Neural progenitor cell (in vitro differentiated cells): ENCODE measurements around the gene TLDC2. TPM values are rescaled to one million over a fixed set of nuclear protein-coding genes. Genes with fewer than 3 reads are reported as not detected.

ENCODE experiments used
- DNase-seq: peaks from one replicate; pipeline ENCODE4 v3.0.0-alpha.2; 2016; ENCODE audit warnings: low spot score
- H2AFZ ChIP-seq: fragments of 200-600 bp; sonication (generic); replicated peaks from 2 replicates; pipeline ENCODE4 v1.6.1; 2016; ENCODE audit warnings: antibody characterized with exemption
- H3F3A ChIP-seq: fragments of 200-600 bp; sonication (generic); 2 replicates; pipeline ENCODE4 v1.6.1; 2016; ENCODE audit warnings: antibody characterized with exemption, low read depth
- H3K27ac ChIP-seq: fragments of 200-600 bp; sonication (generic); 2 replicates; pipeline ENCODE4 v1.5.1; 2016; ENCODE audit warnings: mild to moderate bottlenecking
- H3K27me3 ChIP-seq: fragments of 200-600 bp; sonication (generic); 2 replicates; pipeline ENCODE4 v1.6.1; 2016; ENCODE audit warnings: mild to moderate bottlenecking, moderate library complexity
- H3K36me3 ChIP-seq: fragments of 200-600 bp; sonication (generic); 2 replicates; pipeline ENCODE4 v1.5.1; 2016
- H3K4me1 ChIP-seq: fragments of 200-600 bp; sonication (generic); 2 replicates; pipeline ENCODE4 v1.6.1; 2016; ENCODE audit warnings: mixed run types
- H3K4me2 ChIP-seq: fragments of 200-600 bp; sonication (generic); 2 replicates; pipeline ENCODE4 v1.6.1; 2016
- H3K4me3 ChIP-seq: fragments of 200-600 bp; sonication (generic); 2 replicates; pipeline ENCODE4 v1.5.1; 2016
- H3K79me2 ChIP-seq: fragments of 200-600 bp; sonication (generic); 2 replicates; pipeline ENCODE4 v1.6.1; 2016; ENCODE audit warnings: low read depth
- H3K9ac ChIP-seq: fragments of 200-600 bp; sonication (generic); 2 replicates; pipeline ENCODE4 v1.6.1; 2016
- H3K9me3 ChIP-seq: fragments of 200-600 bp; sonication (generic); 2 replicates; pipeline ENCODE4 v1.5.1; 2016; ENCODE audit warnings: low read depth
- H4K20me1 ChIP-seq: fragments of 200-600 bp; sonication (generic); 2 replicates; pipeline ENCODE4 v1.6.1; 2016; ENCODE audit warnings: low read depth
- H3K27ac Mint-ChIP-seq: 3 replicates; pipeline ENCODE4 v1.8.0; 2021; ENCODE audit warnings: mixed read lengths
- H3K27me3 Mint-ChIP-seq: 2 replicates; pipeline ENCODE4 v1.8.0; 2022; ENCODE audit warnings: low read depth, mild to moderate bottlenecking, inconsistent platforms, moderate library complexity, mixed read lengths; ENCODE audit not compliant: insufficient read depth
- H3K36me3 Mint-ChIP-seq: 3 replicates; pipeline ENCODE4 v1.8.0; 2021; ENCODE audit warnings: mixed read lengths
- H3K4me1 Mint-ChIP-seq: 3 replicates; pipeline ENCODE4 v1.8.0; 2021; ENCODE audit warnings: mixed read lengths
- H3K4me3 Mint-ChIP-seq: 3 replicates; pipeline ENCODE4 v1.8.0; 2021; ENCODE audit warnings: mild to moderate bottlenecking, moderate library complexity, mixed read lengths
- H3K9me3 Mint-ChIP-seq: 3 replicates; pipeline ENCODE4 v1.8.0; 2020; ENCODE audit warnings: mixed read lengths
- EZH2 ChIP-seq: fragments of 200-600 bp; sonication (generic); IDR thresholded peaks from 2 replicates; pipeline ENCODE4 v1.6.1; 2017; ENCODE audit warnings: antibody characterized with exemption, mild to moderate bottlenecking, moderate library complexity
- EZH2phosphoT487 ChIP-seq: fragments of 200-600 bp; sonication (generic); IDR thresholded peaks from 2 replicates; pipeline ENCODE4 v1.6.1; 2017; ENCODE audit warnings: antibody characterized with exemption
- total RNA-seq: library from RNA; depleted of rRNA; stranded (reverse); fragments of >200 nt; gene quantifications from 2 replicates; pipeline ENCODE4 v1.2.3, GENCODE V29; 2015; ENCODE audit warnings: low replicate concordance
- TF ChIP-seq, protein P1 (sequence below): fragments of 200-600 bp; sonication (generic); IDR thresholded peaks from 2 replicates; pipeline ENCODE4 v1.5.1; 2017; ENCODE audit warnings: antibody characterized with exemption, mild to moderate bottlenecking

The TLDC2 gene
- total RNA-seq, 1 donor from 2014 or later: 2.4 TPM

DNA sequence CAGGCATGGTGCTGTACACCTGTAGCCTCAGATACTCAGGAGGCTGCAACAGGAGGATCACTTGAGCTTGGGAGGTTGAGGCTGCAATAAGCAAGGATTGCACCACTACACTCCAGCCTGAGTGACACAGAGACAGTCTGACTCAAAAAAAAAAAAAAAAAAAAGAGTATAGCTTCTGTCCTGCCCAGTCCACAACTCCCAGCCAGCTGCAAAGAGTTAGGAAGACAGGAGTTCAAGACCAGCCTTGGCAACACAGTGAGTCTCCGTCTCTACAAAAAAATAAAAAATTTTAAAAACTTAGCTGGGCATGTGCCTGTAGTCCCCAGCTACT, 28.3 kb upstream of the TLDC2 start:
- no peaks in the 10 kb centered on the region for H3K36me3 ChIP-seq
- H4K20me1 ChIP-seq: peaks cover 44% of the 10 kb centered on the region
- peaks cover 65% of the 10 kb centered on the region for H3K79me2 ChIP-seq
- no peaks in the 10 kb centered on the region for H3K27me3 ChIP-seq
- peak overlapping the region; percentile 36 for H3K27ac ChIP-seq
- DNase-seq: no peak
- peaks cover 28% of the 10 kb centered on the region for H3K4me1 ChIP-seq
- peaks cover 8% of the 10 kb centered on the region for H3K9me3 Mint-ChIP-seq
- H3K27ac Mint-ChIP-seq: no peak overlapping the region
- H3K4me1 Mint-ChIP-seq: peaks cover 15% of the 10 kb centered on the region
- no peak overlapping the region for H3K4me3 ChIP-seq
- no peak overlapping the region for H2AFZ ChIP-seq
- peaks cover 7% of the 10 kb centered on the region for H3K27me3 Mint-ChIP-seq
- TF ChIP-seq, protein P1, sequence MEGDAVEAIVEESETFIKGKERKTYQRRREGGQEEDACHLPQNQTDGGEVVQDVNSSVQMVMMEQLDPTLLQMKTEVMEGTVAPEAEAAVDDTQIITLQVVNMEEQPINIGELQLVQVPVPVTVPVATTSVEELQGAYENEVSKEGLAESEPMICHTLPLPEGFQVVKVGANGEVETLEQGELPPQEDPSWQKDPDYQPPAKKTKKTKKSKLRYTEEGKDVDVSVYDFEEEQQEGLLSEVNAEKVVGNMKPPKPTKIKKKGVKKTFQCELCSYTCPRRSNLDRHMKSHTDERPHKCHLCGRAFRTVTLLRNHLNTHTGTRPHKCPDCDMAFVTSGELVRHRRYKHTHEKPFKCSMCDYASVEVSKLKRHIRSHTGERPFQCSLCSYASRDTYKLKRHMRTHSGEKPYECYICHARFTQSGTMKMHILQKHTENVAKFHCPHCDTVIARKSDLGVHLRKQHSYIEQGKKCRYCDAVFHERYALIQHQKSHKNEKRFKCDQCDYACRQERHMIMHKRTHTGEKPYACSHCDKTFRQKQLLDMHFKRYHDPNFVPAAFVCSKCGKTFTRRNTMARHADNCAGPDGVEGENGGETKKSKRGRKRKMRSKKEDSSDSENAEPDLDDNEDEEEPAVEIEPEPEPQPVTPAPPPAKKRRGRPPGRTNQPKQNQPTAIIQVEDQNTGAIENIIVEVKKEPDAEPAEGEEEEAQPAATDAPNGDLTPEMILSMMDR: no peak
- TF ChIP-seq EZH2phosphoT487: no peak
- TF ChIP-seq EZH2: no peak
- no peak overlapping the region for H3K9ac ChIP-seq
- H3K9me3 ChIP-seq: no peaks in the 10 kb centered on the region
- no peak overlapping the region for H3K4me3 Mint-ChIP-seq
- H3F3A ChIP-seq: peaks cover 28% of the 10 kb centered on the region
- H3K4me2 ChIP-seq: no peak overlapping the region
- H3K36me3 Mint-ChIP-seq: peaks cover 13% of the 10 kb centered on the region

DNA sequence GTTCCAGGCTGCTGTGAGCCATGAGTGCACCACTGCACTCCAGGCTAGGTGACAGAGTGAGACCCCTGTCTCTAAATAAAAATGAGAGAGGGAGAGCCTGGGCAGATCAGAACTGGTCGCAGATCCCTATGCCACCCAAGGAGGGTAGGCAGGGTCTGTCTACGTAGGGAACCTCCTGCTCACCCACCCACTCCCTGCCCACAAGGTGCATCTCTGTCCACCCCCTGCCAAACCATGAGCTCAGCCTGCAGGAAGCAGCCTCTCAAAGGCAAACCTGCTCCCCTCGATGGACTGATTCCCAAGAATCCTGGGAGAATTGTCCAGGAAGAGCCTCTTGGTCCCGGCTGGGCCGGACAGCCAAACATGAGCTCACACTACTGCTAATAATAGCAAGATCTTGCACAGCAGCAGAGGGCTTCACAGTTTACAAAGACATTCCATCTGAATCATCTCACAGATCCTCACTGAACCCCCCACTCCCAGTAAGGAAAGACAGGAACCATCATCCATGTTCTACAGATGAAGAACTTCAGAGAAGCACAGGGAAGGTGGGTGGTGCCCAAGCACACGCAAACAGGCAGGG, 27.8 kb upstream of the TLDC2 start:
- peaks cover 45% of the 10 kb centered on the region for H4K20me1 ChIP-seq
- H3K79me2 ChIP-seq: peaks cover 69% of the 10 kb centered on the region
- Mint-ChIP-seq H3K4me1 (peaks cover 15% of the 10 kb centered on the region), H3K27ac (no peak overlapping the region), H3K9me3 (peaks cover 8% of the 10 kb centered on the region), H3K27me3 (peaks cover 7% of the 10 kb centered on the region), H3K4me3 (no peak overlapping the region), H3K36me3 (peaks cover 15% of the 10 kb centered on the region)
- no peak overlapping the region for H3K4me3 ChIP-seq
- H3K36me3 ChIP-seq: no peaks in the 10 kb centered on the region
- peaks cover 28% of the 10 kb centered on the region for H3F3A ChIP-seq
- no peak for DNase-seq
- H2AFZ ChIP-seq: no peak overlapping the region
- no peaks in the 10 kb centered on the region for H3K9me3 ChIP-seq
- no peaks in the 10 kb centered on the region for H3K27me3 ChIP-seq
- no peak overlapping the region for H3K9ac ChIP-seq
- no peak overlapping the region for H3K4me2 ChIP-seq
- H3K4me1 ChIP-seq: peaks cover 25% of the 10 kb centered on the region
- H3K27ac ChIP-seq: no peak overlapping the region
- TF ChIP-seq EZH2phosphoT487 (no peak), EZH2 (no peak)
- TF ChIP-seq, protein P1: no peak

DNA sequence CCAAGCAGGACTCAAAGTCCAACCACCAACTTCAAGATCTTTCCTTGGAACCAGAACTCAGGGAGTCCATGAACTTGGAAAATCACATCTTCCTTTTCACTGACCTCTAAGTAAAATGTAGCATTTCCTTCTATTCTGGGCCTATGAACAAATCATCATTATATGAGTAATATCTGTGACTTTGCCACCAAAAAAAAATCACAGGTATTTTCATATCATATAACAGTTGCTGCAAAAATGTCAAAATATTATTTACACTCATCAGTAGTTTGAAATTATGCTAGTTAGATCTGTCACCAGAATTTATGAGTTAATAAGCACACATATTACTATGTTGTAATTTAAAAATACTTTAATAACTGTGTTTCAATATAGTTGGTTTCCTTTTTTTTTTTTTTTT, 27.3 kb upstream of the TLDC2 start:
- H3K27ac ChIP-seq: no peak overlapping the region
- H2AFZ ChIP-seq: no peak overlapping the region
- H3K4me3 ChIP-seq: no peak overlapping the region
- no peak for TF ChIP-seq EZH2phosphoT487
- TF ChIP-seq, protein P1: no peak
- TF ChIP-seq EZH2: no peak
- H3K36me3 ChIP-seq: no peaks in the 10 kb centered on the region
- Mint-ChIP-seq H3K36me3 (peaks cover 18% of the 10 kb centered on the region), H3K4me1 (peaks cover 11% of the 10 kb centered on the region), H3K27me3 (peaks cover 7% of the 10 kb centered on the region), H3K4me3 (no peak overlapping the region), H3K9me3 (peaks cover 8% of the 10 kb centered on the region), H3K27ac (no peak overlapping the region)
- H3K79me2 ChIP-seq: peaks cover 74% of the 10 kb centered on the region
- no peak for DNase-seq
- H3F3A ChIP-seq: peaks cover 28% of the 10 kb centered on the region
- H3K4me2 ChIP-seq: no peak overlapping the region
- no peak overlapping the region for H3K9ac ChIP-seq
- no peaks in the 10 kb centered on the region for H3K27me3 ChIP-seq
- H4K20me1 ChIP-seq: peaks cover 48% of the 10 kb centered on the region
- no peaks in the 10 kb centered on the region for H3K9me3 ChIP-seq
- H3K4me1 ChIP-seq: peaks cover 23% of the 10 kb centered on the region
